ENCODE measurements around the gene LARP6. TPM values are rescaled to one million over a fixed set of nuclear protein-coding genes. Genes with fewer than 3 reads are reported as not detected.

LARP6 gene
- total and polyA plus RNA-seq, 11 donors, result 18.9 to 73.1 (median 43.6) TPM

GRCh38 chr15:70789213-70789612 lies 64.7 kb downstream of the LARP6 start:
- DNase-seq (no peak), ATAC-seq (no peak)
- Histone ChIP-seq H3K4me3 (no peak overlapping the region), H3K36me3 (no peaks in the 10 kb centered on the region), H3K27me3 (no peaks in the 10 kb centered on the region), H3K9me3 (no peaks in the 10 kb centered on the region), H3K4me1 (peaks cover 0 to 14% (median 0%) of the 10 kb centered on the region in 12 donors), H3K27ac (no peak overlapping the region)
- no peak for TF ChIP-seq POLR2A (IDR thresholded peaks at IDR 0.05)
- no peak for TF ChIP-seq CTCF (IDR thresholded peaks at IDR 0.05)
- intact Hi-C loops (cut with DNase I), result no loop called here
- 77 to 90% (median 85%) methylated on average over 4 of the region's 4 CpGs for WGBS, 4 donors

GRCh38 chr15:70788114-70789049 lies 65.6 kb downstream of the LARP6 start:
- peaks cover 0 to 7% (median 0%) of the 10 kb centered on the region in 12 donors for H3K4me1 ChIP-seq
- DNase-seq, result no peak
- 82 to 91% (median 88%) methylated on average over 6 of the region's 6 CpGs for WGBS, 4 donors
- intact Hi-C loops (cut with DNase I), result no loop called here
- no peaks in the 10 kb centered on the region for H3K9me3 ChIP-seq
- no peaks in the 10 kb centered on the region for H3K36me3 ChIP-seq
- ATAC-seq, result no peak
- TF ChIP-seq CTCF (IDR thresholded peaks at IDR 0.05) (no peak), POLR2A (IDR thresholded peaks at IDR 0.05) (no peak)
- H3K27me3 ChIP-seq, result no peaks in the 10 kb centered on the region
- H3K27ac ChIP-seq, result no peak overlapping the region
- no peak overlapping the region for H3K4me3 ChIP-seq

GRCh38 chr15:70786996-70787395 lies 67.0 kb downstream of the LARP6 start:
- peaks cover 0 to 3% (median 0%) of the 10 kb centered on the region in 12 donors for H3K4me1 ChIP-seq
- TF ChIP-seq POLR2A (IDR thresholded peaks at IDR 0.05), result no peak
- TF ChIP-seq CTCF (IDR thresholded peaks at IDR 0.05), result no peak
- no peak overlapping the region for H3K4me3 ChIP-seq
- 96 to 98% (median 97%) methylated on average over 4 of the region's 4 CpGs for WGBS, 4 donors
- ATAC-seq, result no peak
- DNase-seq, result no peak
- H3K27ac ChIP-seq, result no peak overlapping the region
- no peaks in the 10 kb centered on the region for H3K36me3 ChIP-seq
- no peaks in the 10 kb centered on the region for H3K27me3 ChIP-seq
- no peaks in the 10 kb centered on the region for H3K9me3 ChIP-seq
- intact Hi-C loops (cut with DNase I), result no loop called here

GRCh38 chr15:70783610-70784022 lies 70.3 kb downstream of the LARP6 start:
- no peak for TF ChIP-seq CTCF (IDR thresholded peaks at IDR 0.05)
- no peak for TF ChIP-seq POLR2A (IDR thresholded peaks at IDR 0.05)
- no peak for ATAC-seq
- no peak for DNase-seq
- WGBS, 4 donors, result 68 to 74% (median 72%) methylated on average over 6 of the region's 6 CpGs
- Histone ChIP-seq H3K4me1 (peaks cover 0 to 4% (median 0%) of the 10 kb centered on the region in 12 donors), H3K27ac (no peak overlapping the region), H3K9me3 (no peaks in the 10 kb centered on the region), H3K36me3 (no peaks in the 10 kb centered on the region), H3K27me3 (no peaks in the 10 kb centered on the region), H3K4me3 (no peak overlapping the region)
- intact Hi-C loops (cut with DNase I), result no loop called here

Measured in heart left ventricle (tissue), 16 donors.